A549 treated with GW870086 at 1 μM for 4 hours (cell line): Measurements from ENCODE around the gene TEAD2. TPM values are rescaled to one million over a fixed set of nuclear protein-coding genes. Genes with fewer than 3 reads are reported as not detected.

Source experiments
- total RNA-seq: library from RNA; stranded (reverse); fragments of 200-300 nt; extraction: Qiagen RNA extraction; gene quantifications from 5 replicates; pipeline ENCODE4 v1.2.3, GENCODE V29; 2022; ENCODE audit warnings: low read depth

Gene TEAD2
- 12.6 to 19.1 TPM (median 17.7 TPM) in 5 replicates for total RNA-seq

GRCh38 chr19:49362048-49362928 is at the start of gene TEAD2:
Gene TEAD2 (minus strand): TSS chr19:49362416. CDS start chr19:49360075, 2,341 bp downstream.

GRCh38 chr19:49387936-49388372 is 25.7 kb upstream of the TEAD2 start, which contains the start of gene KASH5:
Gene KASH5 (plus strand): TSS chr19:49388249. CDS start chr19:49390884, 2,635 bp downstream.

DNA sequence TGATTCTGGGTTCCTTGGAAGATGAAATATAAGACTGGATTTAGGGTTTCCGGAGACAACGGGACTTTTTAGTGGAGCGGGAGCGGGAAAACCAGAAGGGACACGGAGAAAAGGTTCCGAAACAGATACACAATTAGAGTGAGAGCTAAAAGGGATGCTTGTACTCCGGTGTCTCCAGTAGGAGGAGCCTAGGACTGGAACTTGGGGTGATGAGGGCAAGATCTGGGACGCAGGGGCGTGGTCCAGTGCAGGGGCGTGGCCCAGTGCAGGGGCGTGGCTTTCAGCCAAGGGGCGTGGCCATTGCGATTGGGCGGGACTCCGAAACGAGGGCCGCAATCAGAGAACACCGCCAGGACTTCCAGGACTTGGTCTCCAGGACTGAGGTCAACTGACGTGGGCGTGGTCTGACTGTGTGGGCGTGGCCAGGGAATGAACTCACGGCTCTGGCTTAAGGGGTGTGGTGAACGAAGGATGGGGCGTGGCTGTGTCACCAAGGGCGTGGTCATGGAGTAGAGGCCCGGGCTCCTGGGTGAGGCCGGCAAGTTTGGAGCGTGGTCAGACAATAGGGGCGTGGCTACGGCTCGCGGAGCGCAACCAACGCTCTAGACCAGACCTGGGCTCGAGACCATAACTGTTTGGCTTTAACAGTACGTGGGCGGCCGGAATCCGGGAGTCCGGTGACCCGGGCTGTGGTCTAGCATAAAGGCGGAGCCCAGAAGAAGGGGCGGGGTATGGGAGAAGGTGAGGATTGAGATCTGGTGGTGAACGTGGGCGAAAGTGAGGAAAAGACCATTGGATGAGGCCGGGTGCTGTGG is 1.3 kb upstream of the TEAD2 start, which contains the start of gene DKKL1:
Gene DKKL1 (plus strand): TSS at position 610 of the 815 bp plus-strand sequence. CDS start 122 bp downstream, at position 732.

DNA sequence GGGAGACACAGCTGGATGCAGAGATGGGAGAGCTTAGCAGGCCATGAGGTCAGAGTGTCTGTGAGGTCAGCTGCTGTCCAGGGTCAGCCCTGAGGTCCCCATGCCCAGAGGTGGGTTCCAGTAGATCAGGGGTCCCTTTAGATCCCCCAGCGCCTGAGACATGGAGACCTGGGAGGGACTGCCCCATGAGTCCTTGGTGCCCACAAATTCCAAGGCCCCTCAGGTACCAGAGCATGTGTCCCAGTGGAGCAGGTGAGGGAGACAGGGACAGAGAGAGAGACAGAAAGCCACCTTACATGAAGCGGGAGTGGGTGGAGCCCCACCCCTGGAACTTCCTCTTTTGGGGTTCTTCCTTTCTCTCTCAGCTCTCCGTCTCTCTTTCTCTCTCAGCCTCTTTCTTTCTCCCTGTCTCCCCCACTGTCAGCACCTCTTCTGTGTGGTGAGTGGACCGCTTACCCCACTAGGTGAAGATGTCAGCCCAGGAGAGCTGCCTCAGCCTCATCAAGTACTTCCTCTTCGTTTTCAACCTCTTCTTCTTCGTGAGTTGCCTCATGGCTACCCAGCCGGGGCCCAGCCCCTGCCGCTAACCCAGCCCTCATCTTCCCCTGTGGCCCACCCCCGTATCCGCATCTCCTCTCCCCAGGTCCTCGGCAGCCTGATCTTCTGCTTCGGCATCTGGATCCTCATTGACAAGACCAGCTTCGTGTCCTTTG is 27.0 kb downstream of the TEAD2 start, which contains the start of gene CD37:
Gene CD37 (plus strand): TSS at position 336 of the 713 bp plus-strand sequence. CDS start 135 bp downstream, at position 471.

GRCh38 chr19:49324801-49325576 is 37.2 kb downstream of the TEAD2 start, which contains the start of gene SLC6A16:
Gene SLC6A16 (minus strand): TSS chr19:49325191. CDS start chr19:49311347, 13,844 bp downstream.

Other genes with a start within 250 kb of the TEAD2 start
- 5.7 to 7.1 TPM (median 6.7 TPM) in 5 replicates for gene LIN7B, start 248.0 kb downstream of the TEAD2 start, total RNA-seq
- gene C19orf73, start 243.3 kb downstream of the TEAD2 start, total RNA-seq = 1.5 to 2.5 TPM (median 1.6 TPM) in 5 replicates
- gene PPFIA3, start 242.9 kb downstream of the TEAD2 start, total RNA-seq = 4.5 to 8.8 TPM (median 8.1 TPM) in 5 replicates
- 0.06 TPM in 2 of 5 replicates, not detected in the others for gene HRC, start 207.0 kb downstream of the TEAD2 start, total RNA-seq
- 6.9 to 10.2 TPM (median 8.4 TPM) in 5 replicates for gene TRPM4, start 204.6 kb downstream of the TEAD2 start, total RNA-seq
- gene SLC6A16, start 37.2 kb downstream of the TEAD2 start, total RNA-seq = 0.62 to 1.6 TPM (median 0.81 TPM) in 5 replicates
- not detected in 5 replicates for gene CD37, start 27.0 kb downstream of the TEAD2 start, total RNA-seq
- gene DKKL1, start 1.5 kb upstream of the TEAD2 start, total RNA-seq = 0.70 to 1.1 TPM (median 0.89 TPM) in 5 replicates
- gene KASH5, start 25.8 kb upstream of the TEAD2 start, total RNA-seq = 0.33 TPM in 1 of 5 replicates, not detected in the others
- 0.46 TPM in 1 of 5 replicates, not detected in the others for gene PTH2, start 61.0 kb upstream of the TEAD2 start, total RNA-seq
- 0.08 to 0.30 TPM (median 0.14 TPM) in 5 replicates for gene GFY, start 63.0 kb upstream of the TEAD2 start, total RNA-seq
- 0.51 to 0.57 TPM (median 0.53 TPM) in 5 replicates for gene SLC17A7, start 79.1 kb upstream of the TEAD2 start, total RNA-seq
- 89.3 to 95.7 TPM (median 93.6 TPM) in 5 replicates for gene PIH1D1, start 89.4 kb upstream of the TEAD2 start, total RNA-seq
- gene ALDH16A1, start 90.8 kb upstream of the TEAD2 start, total RNA-seq = 19.5 to 25.6 TPM (median 23.9 TPM) in 5 replicates
- gene FLT3LG, start 111.8 kb upstream of the TEAD2 start, total RNA-seq = 0.69 to 1.8 TPM (median 1.4 TPM) in 5 replicates
- gene RPL13A, start 125.2 kb upstream of the TEAD2 start, total RNA-seq = 3,723 to 4,607 TPM (median 4,089 TPM) in 5 replicates
- 3,748 to 4,968 TPM (median 3,902 TPM) in 5 replicates for gene RPS11, start 134.0 kb upstream of the TEAD2 start, total RNA-seq
- 21.0 to 33.8 TPM (median 29.8 TPM) in 5 replicates for gene FCGRT, start 150.2 kb upstream of the TEAD2 start, total RNA-seq
- gene RCN3, start 165.6 kb upstream of the TEAD2 start, total RNA-seq = 1.2 to 2.3 TPM (median 2.1 TPM) in 5 replicates
- gene NOSIP, start 218.1 kb upstream of the TEAD2 start, total RNA-seq = 91.1 to 111 TPM (median 104 TPM) in 5 replicates
- 0.45 to 0.95 TPM (median 0.87 TPM) in 5 replicates for gene PRRG2, start 218.9 kb upstream of the TEAD2 start, total RNA-seq
- gene PRR12, start 228.8 kb upstream of the TEAD2 start, total RNA-seq = 28.9 to 36.4 TPM (median 34.4 TPM) in 5 replicates